Upper lobe of right lung (tissue), 1 donor: ENCODE data around the gene ODF4. TPM values are rescaled to one million over a fixed set of nuclear protein-coding genes. Genes with fewer than 3 reads are reported as not detected.

ENCODE experiments used
- ATAC-seq: fragments of 200-7000 bp; cut with Tn5 transposase; one replicate; pipeline ENCODE4 v1.9.1; 2020; ENCODE audit warnings: mild to moderate bottlenecking, moderate library complexity
- DNase-seq: peaks from one replicate; pipeline ENCODE4 v3.0.0-alpha.2; 2020
- H3K27ac ChIP-seq: fragments of 200-600 bp; one replicate; pipeline ENCODE4 v1.8.0; 2022
- H3K27me3 ChIP-seq: fragments of 200-600 bp; one replicate; pipeline ENCODE4 v1.8.0; 2022; ENCODE audit warnings: mild to moderate bottlenecking
- H3K36me3 ChIP-seq: fragments of 200-600 bp; one replicate; pipeline ENCODE4 v1.8.0; 2022
- H3K4me1 ChIP-seq: fragments of 200-600 bp; one replicate; pipeline ENCODE4 v1.8.0; 2022
- H3K4me3 ChIP-seq: fragments of 200-600 bp; one replicate; pipeline ENCODE4 v1.8.0; 2022; ENCODE audit warnings: mild to moderate bottlenecking
- H3K9me3 ChIP-seq: fragments of 200-600 bp; one replicate; pipeline ENCODE4 v1.8.0; 2022
- intact Hi-C: fragments of 100-400 bp; cut with DNase I; formaldehyde crosslinking; loops from one replicate; pipeline ENCODE4 v1.11.0; 2022
- total RNA-seq: library from RNA; stranded (reverse); fragmentation: NEBNext Ultra II Directional; extraction: Animal tissue kit (Norgen Biotek cat#: 25700); gene quantifications from one replicate; pipeline ENCODE4 v1.2.1, GENCODE V29; 2021
- TF ChIP-seq, protein P1 (sequence below): fragments of 200-600 bp; IDR thresholded peaks from one replicate; pipeline ENCODE4 v1.8.0; 2022; ENCODE audit warnings: antibody characterized with exemption
- donor health status: DM: no; HTN: yes; CAD: no; lungs with severe emphysema.

The ODF4 gene
- total RNA-seq, 1 donor from 2014 or later = not detected

DNA sequence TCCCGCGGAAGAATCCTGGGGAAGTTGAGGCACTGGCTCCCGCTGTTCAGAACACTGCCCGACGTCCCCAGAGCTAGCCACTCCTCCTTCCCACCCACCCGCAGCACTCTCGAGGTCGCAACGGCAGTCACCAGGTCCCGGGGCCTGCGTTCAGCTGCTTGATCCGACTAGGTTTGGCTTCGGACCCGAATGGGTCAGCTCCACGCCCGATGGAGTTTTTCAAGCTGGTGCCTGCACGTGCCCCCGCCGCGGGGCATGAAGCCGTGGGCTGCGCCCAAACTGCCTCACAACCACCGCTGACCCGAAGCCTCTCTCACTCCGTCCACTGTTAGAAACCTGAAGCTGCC lies 12.4 kb upstream of the ODF4 start:
- TF ChIP-seq, protein P1, sequence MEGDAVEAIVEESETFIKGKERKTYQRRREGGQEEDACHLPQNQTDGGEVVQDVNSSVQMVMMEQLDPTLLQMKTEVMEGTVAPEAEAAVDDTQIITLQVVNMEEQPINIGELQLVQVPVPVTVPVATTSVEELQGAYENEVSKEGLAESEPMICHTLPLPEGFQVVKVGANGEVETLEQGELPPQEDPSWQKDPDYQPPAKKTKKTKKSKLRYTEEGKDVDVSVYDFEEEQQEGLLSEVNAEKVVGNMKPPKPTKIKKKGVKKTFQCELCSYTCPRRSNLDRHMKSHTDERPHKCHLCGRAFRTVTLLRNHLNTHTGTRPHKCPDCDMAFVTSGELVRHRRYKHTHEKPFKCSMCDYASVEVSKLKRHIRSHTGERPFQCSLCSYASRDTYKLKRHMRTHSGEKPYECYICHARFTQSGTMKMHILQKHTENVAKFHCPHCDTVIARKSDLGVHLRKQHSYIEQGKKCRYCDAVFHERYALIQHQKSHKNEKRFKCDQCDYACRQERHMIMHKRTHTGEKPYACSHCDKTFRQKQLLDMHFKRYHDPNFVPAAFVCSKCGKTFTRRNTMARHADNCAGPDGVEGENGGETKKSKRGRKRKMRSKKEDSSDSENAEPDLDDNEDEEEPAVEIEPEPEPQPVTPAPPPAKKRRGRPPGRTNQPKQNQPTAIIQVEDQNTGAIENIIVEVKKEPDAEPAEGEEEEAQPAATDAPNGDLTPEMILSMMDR = no peak
- peaks cover 14% of the 10 kb centered on the region for H3K4me1 ChIP-seq
- H3K9me3 ChIP-seq = no peaks in the 10 kb centered on the region
- DNase-seq (no peak), ATAC-seq (peak; percentile 35)
- no peaks in the 10 kb centered on the region for H3K36me3 ChIP-seq
- H3K27ac ChIP-seq = peak overlapping the region; percentile 70
- H3K27me3 ChIP-seq = peaks cover 5% of the 10 kb centered on the region
- peak overlapping the region; percentile 57 for H3K4me3 ChIP-seq
- intact Hi-C loops = no loop called here

GRCh38 chr17:8332128-8332527 lies 7.5 kb upstream of the ODF4 start:
- intact Hi-C loops = no loop called here
- ATAC-seq = no peak
- Histone ChIP-seq H3K36me3 (no peaks in the 10 kb centered on the region), H3K27me3 (peaks cover under 1% of the 10 kb centered on the region), H3K4me1 (peaks cover 4% of the 10 kb centered on the region), H3K27ac (no peak overlapping the region), H3K9me3 (no peaks in the 10 kb centered on the region), H3K4me3 (no peak overlapping the region)
- DNase-seq = no peak
- TF ChIP-seq, protein P1 = no peak

DNA sequence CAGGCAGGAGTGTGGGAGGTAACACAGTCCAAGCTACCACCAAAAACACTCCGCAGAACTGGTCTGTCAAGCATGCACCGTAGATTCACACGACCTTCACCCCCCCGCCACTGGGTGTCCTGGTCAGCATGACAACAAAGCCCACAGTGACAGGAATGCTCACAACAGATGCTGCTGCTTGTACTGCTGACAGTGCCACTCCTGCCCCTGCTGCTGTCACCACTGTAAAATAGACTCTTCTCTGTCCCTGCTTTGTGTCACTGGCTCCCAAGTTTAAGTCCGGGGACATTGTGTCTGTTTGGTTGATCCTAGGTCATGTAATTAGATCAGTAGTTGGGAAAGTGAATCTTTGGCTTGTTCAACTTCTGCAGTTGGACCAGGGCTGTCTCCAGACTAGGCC lies 7.0 kb upstream of the ODF4 start:
- no peak overlapping the region for H3K4me3 ChIP-seq
- TF ChIP-seq, protein P1 = no peak
- intact Hi-C loops = no loop called here
- DNase-seq (no peak), ATAC-seq (peak; percentile 39)
- no peaks in the 10 kb centered on the region for H3K9me3 ChIP-seq
- H3K36me3 ChIP-seq = no peaks in the 10 kb centered on the region
- H3K4me1 ChIP-seq = no peaks in the 10 kb centered on the region
- H3K27me3 ChIP-seq = no peaks in the 10 kb centered on the region
- no peak overlapping the region for H3K27ac ChIP-seq

DNA sequence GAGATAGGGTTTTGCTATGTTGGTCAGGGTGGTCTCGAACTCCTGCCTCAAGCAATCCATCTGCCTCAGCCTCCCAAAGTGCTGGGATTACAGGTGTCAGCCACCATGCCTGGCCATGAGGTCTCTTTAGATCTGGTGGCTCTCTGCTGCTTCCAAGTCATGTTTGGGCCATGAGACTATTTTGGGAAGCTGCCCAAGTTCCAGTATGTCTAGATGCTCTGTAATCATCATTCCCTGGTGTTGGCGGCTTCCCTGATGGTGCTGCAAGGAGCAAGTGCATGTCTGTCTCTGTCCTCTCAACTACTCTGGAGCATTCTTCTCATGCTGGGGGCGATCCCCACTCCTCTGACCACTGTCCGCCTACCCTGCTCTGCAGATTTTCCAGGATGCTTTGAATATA lies 6.4 kb upstream of the ODF4 start:
- H3K36me3 ChIP-seq = no peaks in the 10 kb centered on the region
- H3K27ac ChIP-seq = no peak overlapping the region
- intact Hi-C loops = no loop called here
- DNase-seq = no peak
- no peaks in the 10 kb centered on the region for H3K9me3 ChIP-seq
- H3K27me3 ChIP-seq = no peaks in the 10 kb centered on the region
- H3K4me1 ChIP-seq = no peaks in the 10 kb centered on the region
- no peak for ATAC-seq
- no peak overlapping the region for H3K4me3 ChIP-seq
- TF ChIP-seq, protein P1 = no peak

DNA sequence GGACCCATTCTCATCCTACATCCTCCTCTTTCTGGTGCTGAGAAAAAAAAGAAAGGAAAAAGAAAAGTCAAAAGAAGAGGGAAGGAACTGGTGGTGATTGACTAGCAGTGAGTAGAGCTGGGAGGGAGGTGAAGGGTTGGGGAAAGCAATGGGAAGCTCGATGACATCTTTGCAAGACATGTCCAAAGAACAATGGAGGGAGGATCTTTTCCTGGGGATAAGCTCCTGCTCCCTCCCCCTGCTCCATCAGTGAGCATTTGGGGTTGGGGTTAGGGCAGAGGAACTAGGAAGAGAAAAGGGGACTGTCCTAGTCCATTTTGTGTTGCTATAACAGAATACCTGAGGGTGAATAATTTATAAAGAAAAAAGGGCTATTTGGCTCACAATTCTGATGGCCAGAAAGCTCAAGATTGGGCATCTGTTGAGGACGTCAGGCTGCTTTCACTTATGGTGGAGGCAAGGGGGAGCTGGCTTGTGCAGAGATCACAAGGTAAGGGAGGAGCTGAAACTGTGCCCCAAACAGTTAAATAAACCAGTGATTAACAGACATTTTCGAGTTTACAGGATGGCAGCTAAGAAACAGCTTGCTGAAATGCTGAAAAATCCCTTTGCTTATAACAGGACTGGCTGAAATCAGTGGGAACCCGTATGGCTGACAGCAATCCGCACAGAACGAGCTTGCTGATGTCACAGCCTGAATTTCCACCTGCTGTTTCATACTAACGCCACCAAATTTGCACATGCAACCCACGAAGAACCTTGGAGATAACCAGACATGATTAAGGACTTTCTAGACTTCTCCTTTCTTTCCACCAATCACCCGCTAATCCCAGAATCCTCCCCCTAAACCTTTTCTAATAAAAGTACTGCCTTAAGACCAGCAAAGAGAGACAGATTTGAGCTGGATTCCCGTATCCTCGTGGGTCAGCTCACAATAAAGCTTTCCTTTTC lies 1.6 kb upstream of the ODF4 start:
- H3K36me3 ChIP-seq = no peaks in the 10 kb centered on the region
- DNase-seq (no peak), ATAC-seq (peak; percentile 37)
- H3K9me3 ChIP-seq = no peaks in the 10 kb centered on the region
- H3K27me3 ChIP-seq = no peaks in the 10 kb centered on the region
- H3K4me1 ChIP-seq = no peaks in the 10 kb centered on the region
- no peak overlapping the region for H3K27ac ChIP-seq
- intact Hi-C loops = no loop called here
- peak overlapping the region; percentile 28 for H3K4me3 ChIP-seq
- TF ChIP-seq, protein P1 = no peak
